ENCODE results near the gene DPP6.

DPP6 gene

DNA sequence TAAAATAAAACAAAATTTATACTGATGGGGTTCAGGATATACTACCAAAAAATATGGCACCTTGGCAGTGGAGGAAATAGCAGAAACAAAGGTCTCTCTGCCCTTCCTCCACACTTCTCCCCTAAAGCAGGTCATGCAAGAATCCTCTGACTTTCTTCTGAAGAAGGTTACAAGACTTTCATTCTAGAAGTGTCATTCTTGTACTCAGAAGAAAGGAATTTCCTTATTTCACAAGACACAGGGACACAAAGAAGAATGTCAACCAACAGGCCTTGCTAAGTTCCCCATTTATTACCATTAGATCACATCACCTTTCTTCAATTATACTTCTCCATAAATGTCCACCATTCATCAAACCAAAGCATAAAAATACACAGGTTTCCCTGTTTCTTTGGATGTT is 480.6 kb downstream of the DPP6 start:
- no peak for DNase-seq (ENCODE audit: low spot score)

DNA sequence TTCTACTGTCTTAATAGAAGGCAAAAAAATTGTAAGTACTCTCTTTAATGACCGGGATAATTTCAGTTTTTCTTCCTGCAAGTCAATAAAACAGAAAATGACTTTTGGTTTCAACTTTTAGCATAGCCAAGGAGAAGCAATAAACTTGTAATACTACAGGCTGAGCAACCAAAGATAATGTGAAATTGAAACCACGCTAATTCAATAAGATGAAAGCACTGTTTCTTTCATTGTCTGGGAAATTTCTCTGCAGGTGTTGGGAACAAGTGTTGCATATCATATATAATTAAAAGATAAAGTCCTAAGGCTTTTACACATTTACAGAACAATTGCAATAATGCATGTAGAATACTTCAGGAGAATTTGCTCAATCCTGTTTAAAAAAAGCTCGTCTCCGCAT is 488.4 kb downstream of the DPP6 start:
- no peak for DNase-seq (ENCODE audit: low spot score)

DNA sequence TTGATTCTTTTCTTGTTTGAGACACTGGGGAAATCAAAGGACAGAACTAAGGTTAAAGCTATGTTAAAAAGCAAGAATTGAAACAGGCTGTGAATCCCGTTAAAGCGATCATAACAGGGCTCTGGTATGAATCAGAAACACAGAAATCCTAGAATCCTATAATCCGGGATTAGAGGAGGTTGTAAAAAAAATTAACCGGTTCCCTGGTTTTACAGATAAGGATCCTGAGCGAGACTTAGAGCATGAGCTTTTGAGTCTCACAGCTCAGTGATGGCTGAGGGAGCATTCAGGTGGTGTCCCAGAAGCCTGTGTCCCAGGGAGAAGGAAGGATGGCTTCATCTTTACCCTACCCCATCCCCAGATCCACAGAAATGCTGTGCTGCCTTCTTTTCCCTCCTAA is 489.4 kb downstream of the DPP6 start:
- no peak for DNase-seq (ENCODE audit: low spot score)

DNA sequence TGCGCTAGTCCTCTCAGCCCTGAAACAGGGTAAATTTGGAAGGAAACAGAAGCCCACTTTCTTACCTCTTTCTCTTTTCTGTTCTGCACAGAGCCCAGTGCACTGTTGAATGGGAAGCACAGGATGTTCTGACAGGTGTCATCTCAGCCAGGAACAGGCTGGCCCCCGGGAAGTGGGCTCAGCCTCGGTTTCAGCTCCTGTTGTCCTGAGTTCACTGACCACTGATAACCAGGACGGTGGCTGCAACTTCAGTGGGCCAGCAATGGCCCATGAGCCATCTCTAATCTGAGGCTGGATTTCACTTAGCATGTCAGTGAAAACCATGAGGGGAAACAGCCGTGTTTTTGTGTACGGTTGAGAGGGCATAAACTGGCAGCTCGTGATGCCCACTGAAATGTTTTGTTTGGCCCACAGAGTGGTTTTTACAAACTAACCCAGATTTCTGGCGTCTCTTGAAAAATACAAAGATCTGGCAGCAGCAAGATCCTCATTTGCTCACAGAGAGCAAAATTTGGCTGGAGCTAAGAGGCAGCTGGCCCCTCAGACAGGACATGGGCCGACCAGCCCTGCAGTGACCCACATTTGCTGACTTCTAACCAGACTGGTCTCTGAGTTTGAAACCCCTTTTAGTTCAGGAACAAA is 494.9 kb downstream of the DPP6 start:
- no peak for DNase-seq (ENCODE audit: low spot score)

DNA sequence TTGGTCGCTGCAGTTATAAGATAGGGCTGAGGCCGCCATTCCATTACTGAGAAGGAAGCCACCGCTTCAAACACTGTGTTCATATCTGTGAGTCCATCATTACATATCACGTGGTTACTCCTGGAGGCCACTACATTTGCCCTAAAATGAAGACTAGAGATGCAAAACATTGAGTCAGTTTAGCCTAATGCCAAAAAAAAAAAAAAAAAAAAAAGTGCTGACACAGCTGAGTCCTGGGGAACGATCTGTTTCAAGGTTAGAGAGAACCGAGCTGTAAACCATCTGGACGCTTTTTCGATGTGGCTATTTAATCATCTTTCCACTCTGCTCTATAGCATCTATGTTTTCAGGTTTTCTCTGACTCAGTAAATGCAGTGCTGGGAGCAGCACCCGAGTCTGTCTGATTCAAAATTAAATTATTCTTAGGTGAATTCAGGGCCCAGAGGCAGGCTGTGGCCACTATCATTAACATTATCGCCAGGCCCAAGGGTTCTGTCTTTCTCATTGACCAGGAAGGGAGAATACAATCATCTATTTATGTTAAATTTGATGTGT is 501.6 kb downstream of the DPP6 start:
- no peak for DNase-seq (ENCODE audit: low spot score)

DNA sequence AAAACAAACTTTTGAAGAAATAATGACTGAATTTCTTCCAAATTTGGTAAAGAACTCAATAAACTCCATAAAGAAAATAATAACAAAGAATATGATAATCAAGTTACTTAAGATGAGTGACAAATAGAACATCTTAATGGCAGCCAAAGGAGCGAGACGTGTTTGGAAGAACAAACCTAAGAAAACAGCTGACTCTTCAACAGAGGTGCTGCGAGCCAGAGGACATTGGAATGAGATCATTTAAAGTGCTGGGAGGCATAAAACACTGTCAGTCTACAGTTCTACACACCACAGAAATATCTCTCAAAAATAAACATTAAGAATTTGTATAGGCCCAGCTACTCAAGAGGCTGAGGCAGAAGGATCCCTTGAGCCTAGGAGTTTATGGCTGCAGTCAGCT is 507.3 kb downstream of the DPP6 start:
- DNase-seq (ENCODE audit: low spot score): no peak

DNA sequence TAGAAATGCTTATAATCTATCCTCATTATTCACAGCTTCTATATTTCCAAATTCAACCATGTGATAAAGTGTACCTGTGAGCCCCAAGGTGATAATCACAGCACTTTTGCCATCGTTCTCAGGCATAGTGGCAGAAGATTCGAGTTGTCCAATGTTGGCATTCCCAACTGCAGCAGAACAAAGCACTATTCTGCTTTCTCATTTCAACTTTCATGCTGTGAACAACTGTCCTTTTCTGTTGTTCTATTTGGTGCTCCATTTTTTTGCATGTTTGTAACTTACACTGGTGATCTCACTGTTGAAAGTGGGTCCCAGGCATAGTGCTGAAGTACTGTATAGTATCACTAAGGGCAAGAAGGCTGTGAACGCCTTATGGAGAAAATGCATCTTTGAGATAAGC is 512.5 kb downstream of the DPP6 start:
- no peak for DNase-seq (ENCODE audit: low spot score)

DNA sequence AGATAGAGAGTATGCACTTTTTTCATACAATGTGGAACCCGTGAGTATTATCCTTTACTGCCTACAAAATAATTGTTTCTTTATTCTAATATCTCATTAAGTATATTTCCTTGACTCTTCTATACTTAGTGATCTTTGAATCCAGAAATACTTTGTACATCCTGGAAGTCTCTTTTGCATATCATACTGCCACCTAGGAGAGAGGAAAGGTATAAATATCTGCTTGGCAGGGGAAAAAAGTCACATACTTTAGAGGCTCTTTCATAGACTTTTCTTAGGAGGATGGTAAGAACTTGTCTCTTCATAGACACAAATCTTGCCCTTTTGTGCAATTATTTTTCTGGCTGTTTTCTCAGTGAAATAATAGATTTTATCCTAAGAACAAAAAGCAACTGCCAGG is 514.7 kb downstream of the DPP6 start:
- no peak for DNase-seq (ENCODE audit: low spot score)

DNA sequence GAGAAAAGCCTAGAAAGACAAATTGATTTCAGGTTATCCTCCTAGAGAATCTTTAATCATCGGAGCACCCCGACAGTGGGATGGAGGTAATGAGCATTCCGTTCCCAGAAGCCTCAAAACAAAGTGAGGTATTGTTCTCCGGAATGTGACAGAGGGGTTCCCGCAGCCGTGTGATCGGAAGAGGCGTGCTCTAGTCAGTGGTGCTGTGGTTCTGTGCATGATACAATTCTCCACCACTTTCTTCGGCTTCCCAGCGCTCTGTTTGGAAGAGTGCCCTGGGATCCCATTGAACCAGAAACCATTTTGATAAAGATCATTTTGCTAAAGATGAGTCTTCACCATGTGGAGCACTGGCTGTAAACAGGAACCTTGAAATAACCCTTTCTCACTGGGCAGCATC is 516.1 kb downstream of the DPP6 start:
- no peak for DNase-seq (ENCODE audit: low spot score)

DNA sequence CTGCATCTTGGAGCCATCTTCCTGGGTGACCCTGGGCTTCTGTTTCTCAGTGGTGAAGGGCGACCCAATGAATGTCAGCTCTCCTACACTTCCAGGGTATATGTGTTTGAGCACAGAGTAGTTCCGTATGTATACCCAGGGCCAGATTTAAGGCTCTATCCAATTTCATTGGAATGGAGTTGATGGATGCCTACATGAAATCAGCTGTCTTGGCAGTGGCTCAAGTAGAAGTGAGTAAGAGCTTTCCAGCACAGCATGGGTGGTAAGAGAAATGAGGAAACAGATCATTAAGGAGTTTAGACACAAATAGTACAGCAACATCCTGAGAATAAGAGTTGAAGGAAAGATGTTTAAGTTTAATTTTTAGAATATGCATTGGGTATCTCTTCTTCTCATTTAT is 517.7 kb downstream of the DPP6 start:
- no peak for DNase-seq (ENCODE audit: low spot score)

DNA sequence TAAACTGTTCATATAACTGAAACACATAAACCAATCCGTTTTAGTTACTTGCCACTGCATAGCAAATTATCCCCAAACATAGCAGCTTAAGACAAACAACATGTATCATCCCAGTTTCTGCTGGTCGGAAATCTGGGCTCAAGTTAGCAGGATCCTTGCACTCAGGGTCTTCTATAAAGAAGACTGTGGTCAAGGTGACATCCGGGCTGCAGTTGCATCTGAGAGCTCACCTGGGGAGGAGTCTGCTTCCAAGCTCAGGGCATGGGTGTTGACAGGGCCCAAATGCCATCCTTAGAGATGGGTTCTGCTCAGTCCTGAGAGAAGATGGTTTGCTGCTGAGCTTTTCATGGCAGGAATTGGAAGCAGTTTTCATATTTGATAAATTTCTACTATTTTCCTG is 519.6 kb downstream of the DPP6 start:
- no peak for DNase-seq (ENCODE audit: low spot score)

DNA sequence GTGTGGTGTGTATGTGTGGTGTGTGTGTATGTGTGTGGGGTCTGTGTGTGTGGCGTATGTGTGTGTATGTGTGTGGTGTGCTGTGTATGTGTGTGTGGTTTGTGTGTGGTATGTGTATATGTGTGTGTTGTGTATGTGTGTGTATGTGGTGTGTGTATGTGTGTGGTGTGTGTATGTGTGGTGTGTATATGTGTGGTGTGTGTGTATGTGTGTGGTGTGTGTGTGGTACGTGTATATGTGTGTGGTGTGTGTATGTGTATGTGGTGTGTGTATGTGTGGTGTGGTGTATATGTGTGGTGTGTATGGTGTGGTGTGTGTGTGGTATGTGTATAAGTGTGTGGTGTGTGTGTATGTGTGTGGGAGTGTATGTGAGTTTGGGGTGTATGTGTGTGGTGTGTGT is 522.0 kb downstream of the DPP6 start:
- DNase-seq (ENCODE audit: low spot score): no peak

DNA sequence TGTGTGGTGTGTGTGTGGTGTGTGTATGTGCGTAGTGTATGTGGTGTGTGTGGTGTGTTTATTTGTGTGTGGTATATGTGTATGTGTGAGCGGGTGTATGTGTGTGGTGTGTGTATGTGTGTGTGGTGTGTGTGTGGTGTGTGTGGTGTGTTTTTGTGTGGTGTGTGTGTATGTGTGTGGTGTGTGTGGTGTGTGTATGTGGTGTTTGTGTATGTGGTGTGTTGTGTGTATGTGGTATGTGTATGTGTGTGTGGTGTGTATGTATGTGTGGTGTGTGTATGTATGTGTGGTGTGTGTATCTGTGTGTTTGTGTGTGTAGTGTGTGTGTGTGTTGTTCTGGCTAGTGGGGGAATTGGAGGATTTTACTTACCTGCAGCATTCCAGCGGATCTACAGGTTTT is 523.3 kb downstream of the DPP6 start:
- no peak for DNase-seq (ENCODE audit: low spot score)

DNA sequence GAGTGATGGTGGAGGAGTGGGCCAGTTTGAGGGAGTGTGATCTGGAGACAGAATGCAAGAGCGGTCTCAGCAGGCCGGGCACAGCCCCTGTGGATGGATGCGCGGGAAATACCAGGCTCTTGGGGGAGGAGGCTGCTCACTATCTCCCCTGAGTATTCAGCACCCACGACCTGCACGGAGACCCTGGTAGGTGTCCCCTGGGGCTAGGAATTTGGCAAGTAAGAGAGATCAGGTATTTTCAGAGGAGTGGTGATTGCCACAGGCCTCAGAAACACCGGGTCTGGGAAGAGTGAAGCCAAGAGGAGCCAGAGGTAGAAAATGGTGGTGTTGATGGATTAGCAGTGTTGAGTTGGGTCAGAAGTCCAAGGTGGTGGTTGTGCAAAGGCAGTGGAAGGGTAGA is 524.4 kb downstream of the DPP6 start:
- DNase-seq (ENCODE audit: low spot score): no peak

DNA sequence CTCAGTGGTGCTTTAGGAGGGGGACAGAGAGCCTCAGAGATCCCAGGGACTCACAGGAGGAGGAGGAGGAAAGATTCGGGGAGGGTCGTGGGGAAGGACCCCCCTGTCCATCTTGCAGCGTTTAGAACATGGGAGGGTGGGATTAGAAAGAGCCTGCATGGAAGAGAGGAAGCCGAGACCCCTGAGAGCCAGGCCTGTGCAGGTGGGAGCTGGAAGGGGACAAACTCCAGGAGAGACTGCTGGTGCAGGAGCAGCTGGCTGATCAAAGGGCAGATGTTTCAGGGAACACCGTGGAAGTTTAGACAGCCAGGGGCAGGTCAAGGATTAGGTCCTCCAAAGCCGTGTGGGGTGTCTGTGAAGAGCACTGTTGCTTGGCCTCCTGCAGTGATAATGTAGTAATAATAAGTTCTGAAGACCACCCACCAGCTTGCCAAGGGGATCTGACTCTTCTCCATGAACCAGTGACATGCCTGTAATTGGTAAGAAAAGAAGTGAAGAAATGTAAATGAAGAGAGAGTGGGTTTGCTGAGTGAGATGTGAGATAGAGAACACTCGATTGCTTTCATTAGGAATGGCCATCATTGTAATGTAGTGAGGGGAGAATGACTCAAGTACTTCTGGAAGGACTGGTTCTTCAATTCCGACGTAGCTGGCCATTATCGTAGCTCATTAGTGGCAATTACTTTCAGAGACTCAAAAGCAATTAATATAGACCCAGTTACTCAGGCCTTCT is 525.1 kb downstream of the DPP6 start:
- DNase-seq (ENCODE audit: low spot score): no peak

DNA sequence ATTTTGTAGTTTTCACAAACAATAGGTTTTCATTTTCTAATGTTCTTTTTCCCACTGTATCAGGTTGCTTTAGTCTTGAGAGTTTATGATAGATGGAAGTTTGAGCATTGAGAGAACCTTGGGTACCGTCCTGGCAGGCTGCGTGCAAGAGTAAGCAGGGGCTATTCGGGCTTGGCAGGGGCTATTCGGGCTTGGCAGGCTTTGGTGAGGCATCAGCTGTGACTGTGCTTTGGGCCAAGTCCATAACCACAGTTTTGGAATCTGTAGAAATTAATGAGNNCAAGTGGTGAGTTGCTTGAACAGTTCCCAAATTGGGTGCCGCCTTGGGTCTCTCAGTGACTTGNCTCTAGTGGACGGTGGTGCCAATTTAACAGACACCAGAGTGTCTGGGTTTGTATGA is 526.1 kb downstream of the DPP6 start:
- no peak for DNase-seq (ENCODE audit: low spot score)

DNA sequence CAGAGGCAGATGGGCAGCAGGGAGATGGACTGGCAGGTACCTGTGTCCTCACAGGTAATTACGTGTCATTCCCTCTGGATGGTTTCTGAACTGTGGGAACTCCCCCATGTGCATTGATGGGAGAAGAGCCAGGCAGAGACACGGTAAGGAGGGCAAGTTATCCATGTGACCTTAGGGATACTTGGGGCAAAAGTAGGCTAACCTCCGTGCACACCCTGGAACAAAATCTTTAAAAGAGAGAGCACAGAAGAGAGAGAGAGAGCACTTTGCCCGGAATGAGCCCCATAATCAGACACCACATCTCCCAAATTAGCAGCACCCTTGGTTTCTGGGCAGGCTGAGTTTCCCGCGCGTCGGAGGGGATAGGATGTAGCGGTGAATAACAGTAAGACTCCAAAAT is 527.5 kb downstream of the DPP6 start:
- no peak for DNase-seq (ENCODE audit: low spot score)

DNA sequence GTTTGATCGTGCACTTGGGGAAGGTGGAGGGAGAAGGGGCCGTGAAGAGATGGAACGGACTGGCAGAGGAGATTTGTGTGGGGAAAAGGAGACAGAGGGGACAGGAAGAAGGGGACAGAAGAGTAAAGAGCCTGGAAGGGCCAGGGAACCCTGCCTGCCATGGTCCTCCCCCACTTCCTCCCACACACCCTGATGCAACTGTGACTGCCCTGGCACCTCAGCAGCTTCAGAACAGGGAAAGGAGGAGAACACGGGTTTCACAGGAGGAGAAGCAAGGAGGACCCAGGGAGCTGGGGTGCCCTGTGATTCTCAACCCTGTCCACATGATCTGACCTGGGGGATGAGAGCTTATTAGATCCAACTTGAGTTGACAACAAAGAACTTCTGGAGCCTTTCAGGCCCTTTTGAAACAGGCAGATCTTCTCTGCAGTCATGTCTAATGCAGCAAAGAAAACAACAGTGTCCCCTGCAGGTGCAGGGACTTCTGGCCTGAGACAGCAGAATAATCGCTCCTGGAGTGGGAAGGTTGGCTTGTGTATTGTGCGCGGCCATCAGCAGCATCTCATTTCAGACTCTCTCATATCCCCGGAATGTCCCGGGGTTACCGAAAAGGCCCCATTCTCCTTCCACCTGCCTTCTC is 529.2 kb downstream of the DPP6 start:
- no peak for DNase-seq (ENCODE audit: low spot score)

DNA sequence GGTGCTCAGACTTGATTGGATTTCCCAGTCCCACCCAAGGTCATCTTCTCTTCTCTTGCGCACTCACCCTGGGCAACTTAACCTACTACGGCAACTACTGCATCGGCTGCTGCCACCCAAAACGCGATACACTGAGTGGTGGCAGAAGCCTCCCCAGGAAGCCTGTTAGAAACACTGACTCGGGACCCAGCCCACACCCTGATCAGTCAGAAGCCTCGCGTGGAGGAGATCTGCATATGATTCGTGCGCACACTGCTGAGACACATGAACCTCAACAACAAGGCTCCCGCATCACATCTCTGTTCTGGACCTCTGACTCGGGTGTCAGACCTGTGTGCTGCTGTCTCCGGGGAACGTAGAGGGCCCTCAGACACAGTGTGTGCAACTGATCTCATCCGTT is 531.3 kb downstream of the DPP6 start:
- no peak for DNase-seq (ENCODE audit: low spot score)

DNA sequence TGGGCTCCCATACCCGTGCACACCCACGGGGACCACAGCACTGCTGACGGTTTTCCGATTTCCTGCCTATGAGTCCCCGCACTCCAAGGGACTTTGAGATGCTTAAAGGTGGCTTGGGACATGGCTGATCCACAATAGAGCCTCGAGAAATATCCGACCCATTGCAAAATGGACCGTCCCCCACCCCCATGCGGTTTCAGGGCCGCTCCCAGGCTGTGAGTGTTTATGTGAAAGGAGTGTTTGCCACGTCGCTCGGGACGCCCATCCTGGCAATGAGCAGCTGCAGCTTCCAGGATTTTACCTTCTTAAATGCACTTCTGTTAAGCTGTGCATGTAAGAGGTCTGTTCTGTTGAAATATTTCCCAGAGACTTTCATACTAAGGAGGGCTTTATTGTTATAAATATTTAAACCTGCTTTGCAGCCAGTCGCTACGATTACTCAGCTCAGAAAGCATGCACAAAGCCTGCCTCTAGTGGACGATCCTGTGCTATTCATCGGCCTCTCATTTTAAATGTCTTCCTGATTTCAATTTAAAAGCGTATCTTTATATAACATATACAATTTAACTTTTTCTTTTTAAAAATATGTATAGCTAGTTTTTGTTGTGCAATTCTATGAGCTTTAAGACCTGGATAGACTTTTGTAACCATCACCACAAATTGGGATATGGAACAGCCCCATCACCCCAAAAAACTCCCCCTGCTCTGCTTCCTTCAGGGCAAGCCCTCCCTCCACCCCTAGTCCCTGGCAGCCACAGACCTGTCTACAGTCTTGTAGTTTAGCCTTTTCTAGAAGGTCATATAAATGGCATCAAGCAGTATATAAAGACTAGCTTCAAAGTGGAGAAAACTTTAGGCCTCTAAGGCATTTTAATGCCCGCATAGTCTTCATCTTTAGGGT is 532.4 kb downstream of the DPP6 start:
- no peak for DNase-seq (ENCODE audit: low spot score)

DNA sequence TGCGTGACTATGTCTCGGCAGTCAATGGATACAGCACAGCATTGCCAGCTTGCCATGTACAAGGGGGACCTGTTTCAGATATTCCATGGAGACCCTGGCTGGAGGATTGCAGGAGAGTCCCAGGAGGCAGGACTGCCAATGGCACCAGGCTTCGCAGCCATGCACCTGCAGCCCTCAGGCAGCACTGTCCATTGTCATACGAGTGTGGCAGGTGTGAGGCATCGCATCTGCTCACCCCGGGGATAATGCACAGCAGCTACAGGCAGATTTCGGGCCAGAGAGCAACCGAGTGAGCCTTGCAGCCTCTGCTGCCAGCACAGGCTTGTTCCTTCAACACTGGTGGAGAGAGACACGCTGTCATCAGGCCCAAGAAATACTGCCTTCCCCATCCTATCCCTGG is 535.6 kb downstream of the DPP6 start:
- DNase-seq (ENCODE audit: low spot score): no peak

DNA sequence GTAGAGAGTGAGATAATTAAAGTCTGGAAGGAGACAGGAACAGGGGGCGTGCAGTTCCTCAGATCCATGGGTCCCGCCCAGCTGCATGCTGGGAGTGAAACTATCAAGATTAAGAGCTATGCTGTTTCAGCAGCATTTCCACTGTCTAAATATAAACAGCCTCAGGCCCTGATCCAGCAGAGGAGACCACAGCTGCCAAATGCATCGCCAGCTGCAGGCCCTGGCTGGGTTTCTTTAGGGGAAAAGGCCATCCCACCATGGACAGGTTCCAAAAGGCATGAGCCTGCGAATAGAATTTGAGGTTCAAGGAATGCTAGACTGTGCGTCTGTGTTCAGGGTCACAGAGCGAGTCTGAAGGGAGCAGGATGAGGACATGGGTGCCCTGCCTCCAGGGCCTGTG is 539.3 kb downstream of the DPP6 start:
- DNase-seq (ENCODE audit: low spot score): no peak
